ENCODE data around the gene STMN1.

STMN1 gene

DNA sequence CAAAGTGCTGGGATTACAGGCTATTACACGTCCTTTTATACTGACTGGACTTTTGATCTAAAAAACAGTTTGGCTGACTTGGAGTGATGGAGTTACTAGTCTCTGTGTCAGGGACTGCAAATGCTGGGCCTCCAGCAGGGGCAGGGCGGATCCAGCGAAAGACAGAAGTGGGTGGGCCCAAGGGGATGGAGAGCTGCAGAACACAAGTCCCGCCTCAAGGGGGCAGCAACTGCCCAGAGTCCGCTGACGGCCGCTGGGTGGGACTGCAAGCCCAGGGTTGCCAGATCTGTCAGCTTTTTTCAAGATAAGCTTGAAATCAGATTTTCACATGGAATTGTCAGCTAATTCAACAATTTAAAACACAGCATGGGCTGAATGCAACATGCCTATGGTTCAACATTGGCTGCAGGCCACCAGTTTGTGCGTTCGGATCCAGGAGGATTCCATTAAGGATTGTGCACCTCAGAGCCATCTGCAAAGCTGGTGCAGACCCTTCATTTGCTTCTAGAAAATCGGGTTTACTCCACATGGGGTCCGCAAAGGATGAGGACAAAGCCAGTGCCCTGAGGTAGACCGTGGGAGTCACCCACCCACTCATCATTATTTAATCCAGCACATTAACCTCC lies 10.7 kb downstream of the STMN1 start:
- peak; percentile 87 for DNase-seq (ENCODE audit: low read depth)

DNA sequence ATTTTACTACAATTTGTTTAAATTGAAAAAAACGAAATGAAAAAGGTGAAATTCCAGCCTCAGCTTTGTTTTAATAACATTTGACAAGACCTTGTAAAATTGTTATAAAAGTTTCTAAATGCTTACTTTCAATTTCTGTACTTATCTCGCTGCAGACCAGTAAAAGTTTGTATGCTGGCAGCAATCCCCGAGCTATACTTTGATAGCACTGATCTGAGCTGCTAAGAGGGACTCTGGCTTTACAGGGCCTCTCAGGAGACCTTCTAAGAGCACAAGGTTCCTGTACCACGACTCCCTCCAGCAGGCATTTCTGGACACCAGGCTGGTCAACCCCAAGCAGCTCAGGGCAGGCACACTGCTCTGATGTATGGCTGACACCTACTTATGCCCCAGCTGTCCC lies 13.1 kb downstream of the STMN1 start:
- DNase-seq (ENCODE audit: low read depth), result no peak

DNA sequence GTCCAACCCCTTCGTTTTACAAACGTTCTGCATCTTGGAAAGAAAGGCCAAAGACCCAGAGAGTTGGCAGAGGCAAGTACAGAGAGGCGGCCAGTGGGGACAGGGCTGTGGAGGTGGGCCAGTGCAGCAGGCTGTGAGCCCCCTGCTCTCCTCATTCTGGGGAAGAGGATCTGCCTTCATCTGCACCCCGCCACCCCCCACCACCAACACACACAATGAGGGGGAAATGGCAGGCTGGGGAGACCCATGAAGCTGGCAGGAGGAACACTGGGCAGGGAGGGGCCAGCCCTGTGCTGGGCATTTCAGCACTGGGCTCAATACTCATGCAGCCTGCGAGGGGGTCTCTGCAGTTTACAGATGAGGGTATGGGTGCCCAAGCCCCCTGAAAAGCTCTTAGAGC lies 14.6 kb downstream of the STMN1 start:
- no peak for DNase-seq (ENCODE audit: low read depth)

DNA sequence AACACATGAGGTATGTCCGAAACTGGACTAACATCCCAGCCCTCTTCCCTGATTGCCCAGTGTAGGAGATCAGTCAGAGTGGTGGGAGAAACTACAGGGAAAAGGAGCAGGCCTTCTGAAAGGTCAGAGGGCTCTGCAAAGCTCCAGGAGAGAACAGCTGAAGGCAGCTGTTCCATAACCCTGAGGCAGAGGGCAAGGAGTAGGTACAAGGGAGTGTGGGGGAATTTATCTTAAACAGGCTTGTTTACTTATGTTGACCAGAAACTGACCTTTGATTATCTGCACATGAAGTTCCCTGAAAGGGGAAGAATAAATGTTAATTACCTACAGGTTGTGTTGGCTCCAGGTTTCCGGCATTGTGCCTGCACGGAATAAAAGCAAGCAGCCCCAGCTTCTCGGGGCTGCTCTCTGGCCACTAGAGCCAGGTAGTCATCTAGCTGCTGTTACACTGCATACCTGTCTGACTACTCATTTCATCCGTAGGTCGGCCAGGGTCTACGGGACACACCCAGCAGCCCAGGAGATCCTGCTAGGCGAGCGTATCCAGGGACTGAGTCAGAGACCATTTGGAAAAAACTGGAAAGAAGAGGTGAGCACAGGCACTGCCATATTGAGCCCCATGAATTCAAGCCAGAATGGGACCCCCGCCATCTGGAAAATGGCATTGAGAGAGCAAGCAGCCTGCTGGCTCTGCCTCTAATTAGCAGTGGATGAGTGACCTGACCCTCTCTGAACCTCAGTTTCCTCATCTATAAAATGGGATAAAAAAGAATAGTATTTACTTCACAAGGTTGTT lies 15.8 kb downstream of the STMN1 start:
- DNase-seq (ENCODE audit: low read depth), result no peak

DNA sequence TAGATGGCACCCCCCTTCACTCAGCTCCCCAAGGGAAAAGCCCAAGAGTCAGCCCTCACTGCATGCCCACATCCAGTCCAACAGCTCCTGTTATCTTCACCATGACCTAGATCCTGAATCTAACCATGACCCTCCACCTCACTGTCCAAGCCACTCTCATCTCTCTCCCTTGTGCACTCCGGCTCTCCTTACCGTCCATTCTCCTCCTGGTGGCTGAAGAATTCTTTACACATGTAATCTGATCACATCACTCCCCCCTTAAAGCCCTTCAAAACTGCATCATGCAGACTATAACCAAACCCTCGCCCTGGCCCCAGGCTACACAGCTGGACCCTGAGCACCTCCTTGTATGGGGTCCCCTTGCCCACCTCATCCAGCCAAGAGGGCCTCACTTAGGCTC lies 16.7 kb downstream of the STMN1 start:
- DNase-seq (ENCODE audit: low read depth), result no peak

DNA sequence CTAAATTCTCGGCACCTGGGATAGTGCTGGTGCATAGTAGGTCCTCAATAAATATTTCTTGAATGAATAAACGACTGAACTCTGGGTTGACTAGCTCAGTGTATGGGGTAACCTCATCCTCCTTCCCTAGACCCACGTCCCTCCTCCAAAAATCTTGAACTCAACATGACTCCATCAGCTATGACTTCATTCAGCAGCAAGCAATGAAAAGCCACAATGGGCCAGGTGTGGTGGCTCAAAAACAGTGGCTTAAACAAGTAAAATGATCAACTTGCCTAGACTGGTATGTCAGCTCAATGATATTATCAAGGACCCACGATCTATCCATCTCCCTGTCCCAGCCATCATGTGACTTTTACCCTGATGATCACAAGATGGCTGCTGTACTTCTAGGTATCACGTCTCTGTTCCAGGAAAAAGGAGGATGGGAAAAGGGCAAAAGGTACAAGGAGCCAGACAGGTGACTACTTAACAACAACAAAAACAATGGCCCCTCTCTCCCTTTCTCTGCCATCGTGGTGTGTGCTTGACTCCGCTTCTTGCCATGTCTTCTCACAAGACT lies 17.7 kb downstream of the STMN1 start:
- no peak for DNase-seq (ENCODE audit: low read depth)

DNA sequence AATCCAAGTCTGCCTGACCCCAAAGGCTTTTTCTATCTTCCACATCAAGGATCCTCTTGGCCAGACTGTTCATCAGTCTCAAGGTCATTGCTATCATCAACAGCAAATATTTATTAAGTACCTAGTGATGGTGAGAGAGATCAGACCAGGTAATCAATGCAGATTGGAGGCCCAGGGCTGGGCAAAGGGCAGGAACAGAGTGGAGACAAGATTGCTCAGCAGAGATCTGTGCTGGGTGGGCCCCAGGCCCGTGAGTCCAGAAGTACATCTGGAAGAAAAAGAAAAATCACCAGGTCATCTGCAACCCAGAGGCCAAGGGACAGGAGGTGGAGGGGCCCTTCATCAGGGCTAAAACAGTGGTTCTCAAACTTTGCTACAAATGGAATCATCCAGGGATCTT lies 20.6 kb downstream of the STMN1 start:
- DNase-seq (ENCODE audit: low read depth), result no peak

DNA sequence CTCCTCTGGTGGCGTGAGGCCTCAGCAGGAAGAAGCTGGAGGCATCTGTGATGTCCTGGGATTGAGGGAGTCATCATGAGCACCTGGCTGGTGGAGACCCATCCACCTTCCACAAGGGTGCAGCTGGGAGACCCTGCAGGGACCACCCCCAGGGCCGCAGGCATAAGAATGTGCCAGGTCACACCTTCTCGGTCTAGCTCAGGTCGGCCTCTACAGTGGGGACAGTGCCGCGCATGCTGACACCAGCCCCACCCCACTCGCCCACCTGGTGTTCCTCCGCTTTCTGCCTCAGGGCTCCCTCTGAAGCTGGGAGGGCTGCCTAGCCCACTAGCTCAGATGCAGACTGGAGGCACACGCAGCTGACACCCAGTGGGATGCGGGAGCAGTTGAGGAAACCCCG lies 25.0 kb downstream of the STMN1 start:
- DNase-seq (ENCODE audit: low read depth), result no peak

DNA sequence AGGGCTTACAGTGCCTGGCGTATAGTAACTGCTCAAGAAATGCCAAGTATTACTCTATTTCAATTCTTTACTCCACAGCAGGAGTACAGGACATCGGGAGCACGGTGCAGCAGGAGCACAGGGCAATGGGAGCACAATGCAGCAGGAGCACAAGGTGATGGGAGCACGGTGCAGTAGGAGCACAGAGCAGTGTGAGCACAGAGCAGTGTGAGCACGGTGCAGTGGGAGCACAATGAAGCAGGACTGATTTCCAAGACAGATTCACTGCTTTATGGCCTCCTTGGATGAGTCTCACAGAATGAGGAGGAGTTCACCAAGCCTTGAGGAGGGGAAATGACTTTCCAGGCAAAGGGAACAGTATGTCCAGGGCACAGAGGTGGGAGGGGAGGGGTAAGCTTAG lies 25.7 kb downstream of the STMN1 start:
- DNase-seq (ENCODE audit: low read depth), result no peak

DNA sequence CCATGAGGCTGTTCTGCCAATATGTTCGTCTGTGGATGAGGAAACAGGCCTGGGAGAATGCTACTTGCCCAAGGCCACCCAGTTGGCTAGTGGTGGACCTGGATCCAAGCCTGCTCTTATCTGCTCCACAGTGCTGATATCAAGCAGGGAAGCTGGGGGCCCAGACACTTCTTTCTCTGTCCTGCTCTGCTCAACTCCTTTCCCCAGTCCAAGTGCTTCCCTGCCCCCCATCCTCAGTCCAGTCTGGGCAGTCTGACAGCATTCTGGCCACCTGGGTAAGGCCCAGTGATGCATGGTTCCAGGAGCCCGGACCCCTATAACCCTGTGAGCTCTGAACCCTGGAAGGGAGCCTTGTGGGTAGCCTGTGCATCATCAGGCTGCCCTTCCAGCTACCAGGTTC lies 26.5 kb downstream of the STMN1 start:
- DNase-seq (ENCODE audit: low read depth), result no peak

DNA sequence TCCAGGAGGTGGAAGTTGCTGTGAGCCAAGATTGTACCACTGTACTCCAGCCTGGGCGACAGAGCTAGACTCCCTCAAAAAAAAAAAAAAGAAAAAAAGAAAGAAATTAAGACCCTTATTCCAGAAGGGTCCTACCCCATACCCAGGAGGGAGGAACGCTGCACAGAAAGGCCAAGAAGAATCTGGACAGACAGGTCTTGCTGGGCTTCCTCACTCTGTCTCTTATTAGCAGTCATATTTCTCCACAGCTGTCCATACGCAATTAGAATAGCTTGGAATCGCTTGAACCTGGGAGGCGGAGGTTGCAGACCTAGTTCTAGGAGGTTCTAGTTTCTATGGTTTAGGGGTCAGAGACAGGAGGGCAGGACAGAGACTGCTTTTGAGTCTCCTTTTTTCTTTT lies 27.5 kb downstream of the STMN1 start:
- DNase-seq (ENCODE audit: low read depth), result no peak

DNA sequence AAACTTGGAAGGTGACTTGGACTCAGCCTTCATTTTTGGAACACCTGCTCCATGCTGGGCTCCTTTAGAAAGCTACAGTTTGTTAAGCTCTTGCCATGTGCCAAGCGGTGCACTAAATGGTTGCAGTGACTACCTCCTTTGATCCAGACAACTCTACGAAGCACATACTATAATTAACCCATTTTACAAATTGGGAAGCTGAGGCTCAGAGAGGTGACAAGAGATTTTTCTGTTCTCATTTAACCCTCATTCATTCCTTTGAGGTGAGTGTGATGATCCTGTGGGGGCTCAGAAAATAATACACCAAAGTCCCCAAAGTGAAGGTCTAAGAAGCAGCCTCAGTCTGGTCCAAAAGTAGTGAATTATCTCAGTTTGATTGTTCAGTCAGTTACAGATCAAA lies 29.1 kb downstream of the STMN1 start:
- DNase-seq (ENCODE audit: low read depth), result no peak

DNA sequence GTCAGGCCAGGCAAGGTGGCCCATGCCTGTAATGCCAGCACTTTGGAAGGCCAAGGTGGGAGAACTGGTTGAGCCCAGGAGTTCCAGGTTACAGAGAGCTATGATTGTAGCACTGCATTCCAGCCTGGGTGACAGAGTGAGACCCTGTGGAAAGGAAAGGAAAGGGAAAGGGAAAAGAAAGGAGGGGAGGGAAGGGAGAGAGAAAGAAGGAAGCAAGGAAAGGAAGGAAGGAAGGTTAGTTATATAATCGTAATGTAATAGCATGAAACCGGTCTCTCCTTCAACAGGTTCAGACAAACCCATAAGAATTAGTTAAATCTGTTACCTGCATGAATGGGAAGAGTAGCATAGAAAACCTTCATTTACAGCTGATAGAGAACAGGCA lies 29.5 kb downstream of the STMN1 start:
- DNase-seq (ENCODE audit: low read depth), result no peak

DNA sequence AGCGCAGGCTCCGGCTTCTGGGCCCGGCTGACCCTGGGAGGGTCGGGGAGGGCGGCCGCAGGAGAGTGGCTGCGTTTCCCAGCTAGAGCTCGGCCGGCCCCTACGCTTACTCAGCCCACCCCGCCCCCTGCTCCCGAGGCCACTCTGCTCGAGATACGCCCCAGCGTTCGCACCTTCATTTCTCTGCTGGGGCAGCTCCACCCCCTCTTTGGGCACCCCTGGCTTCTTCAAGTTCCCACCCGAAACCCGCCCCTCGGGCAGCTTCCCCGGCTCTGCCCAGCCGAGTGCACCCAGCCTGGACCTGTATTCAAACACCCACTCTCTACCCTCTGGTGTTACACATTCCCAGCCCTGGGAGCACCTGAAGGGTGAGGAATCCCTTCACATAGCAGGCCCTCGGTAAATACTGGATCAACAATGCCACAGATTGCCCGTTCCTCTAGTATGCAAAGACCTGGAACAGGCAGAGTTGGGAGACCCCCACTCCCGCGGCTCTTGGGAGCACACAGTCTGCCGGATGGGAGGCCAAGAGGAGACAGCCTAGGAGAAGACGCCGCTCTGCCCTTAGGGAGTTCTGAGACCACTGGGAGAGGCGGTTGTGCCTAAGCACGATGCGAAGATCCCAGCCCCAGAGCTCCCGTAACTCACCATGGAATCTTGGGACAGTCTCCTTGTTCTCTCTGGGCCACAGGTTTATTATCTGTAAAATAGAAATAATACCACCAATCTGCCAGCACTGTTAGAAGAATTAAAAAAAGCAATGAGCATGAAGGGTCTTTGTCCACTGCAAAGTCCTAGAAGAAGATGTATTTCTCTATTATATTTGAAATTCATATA lies 30.1 kb downstream of the STMN1 start:
- DNase-seq (ENCODE audit: low read depth), result no peak

DNA sequence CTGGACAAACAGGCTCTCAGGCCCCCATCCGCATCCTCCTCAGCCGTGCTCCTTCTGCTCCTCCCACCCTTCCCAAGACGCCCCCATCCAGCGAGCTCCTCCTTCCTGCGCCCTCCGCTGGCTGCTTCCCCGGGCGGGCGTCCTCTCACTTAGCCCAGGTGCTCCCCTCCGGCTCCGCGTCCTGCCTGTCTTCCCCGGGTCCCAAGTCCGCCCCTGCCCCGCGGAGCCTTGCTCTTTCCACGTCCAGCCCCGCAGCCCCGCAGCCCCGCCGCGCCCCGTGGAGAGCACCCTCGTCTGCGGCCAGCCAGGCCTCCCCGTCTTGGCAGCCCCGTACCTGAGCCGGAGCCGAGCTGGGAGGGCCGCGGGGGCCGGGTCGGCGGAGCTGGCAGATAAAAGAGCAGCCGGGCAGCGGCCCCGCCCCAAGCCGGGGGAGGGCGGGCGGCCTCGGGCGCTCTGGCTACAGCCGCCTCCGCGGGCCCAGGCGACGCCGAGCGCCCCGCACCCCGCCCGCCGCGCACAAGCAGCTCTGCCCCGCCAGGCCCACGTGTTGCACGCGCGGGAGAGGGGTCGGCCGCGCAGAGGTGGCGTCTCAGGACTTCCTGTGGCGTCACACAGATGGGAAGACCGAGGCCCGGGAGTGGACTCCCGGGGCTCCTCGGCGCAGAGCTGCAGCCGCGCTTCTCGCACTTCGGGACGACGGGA lies 30.9 kb downstream of the STMN1 start, which contains the start of gene PAQR7:
PAQR7 (minus strand) TSS at position 555 of the 702 bp plus-strand sequence. CDS start 11,869 bp downstream, outside the sequence.
- peak; percentile 39 for DNase-seq (ENCODE audit: low read depth)

DNA sequence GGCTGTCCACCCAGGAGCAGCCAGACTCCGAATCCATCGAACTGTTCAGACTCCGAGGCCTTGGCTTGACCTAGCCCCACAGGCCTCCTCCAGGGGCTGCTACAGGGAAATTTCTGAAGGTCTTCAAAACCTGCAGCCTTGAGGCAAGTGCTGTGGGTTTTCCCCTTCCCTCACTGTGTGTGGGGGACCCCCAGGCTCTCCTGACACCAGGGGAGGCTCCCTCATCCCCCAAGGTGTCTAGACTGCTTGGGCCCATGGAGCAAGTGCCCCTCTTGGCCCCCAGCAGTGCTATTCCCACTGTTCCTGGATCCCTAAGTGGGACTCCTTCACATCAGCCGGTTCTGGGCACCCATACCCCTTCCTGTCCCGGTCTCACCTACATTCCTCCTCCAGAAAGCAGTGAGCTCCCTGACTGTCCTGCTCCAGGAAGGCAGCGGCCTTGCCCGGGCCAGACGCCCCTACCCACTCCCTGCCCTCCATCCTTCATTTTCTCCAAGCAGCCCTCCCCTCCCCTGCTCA lies 31.5 kb downstream of the STMN1 start:
- no peak for DNase-seq (ENCODE audit: low read depth)

DNA sequence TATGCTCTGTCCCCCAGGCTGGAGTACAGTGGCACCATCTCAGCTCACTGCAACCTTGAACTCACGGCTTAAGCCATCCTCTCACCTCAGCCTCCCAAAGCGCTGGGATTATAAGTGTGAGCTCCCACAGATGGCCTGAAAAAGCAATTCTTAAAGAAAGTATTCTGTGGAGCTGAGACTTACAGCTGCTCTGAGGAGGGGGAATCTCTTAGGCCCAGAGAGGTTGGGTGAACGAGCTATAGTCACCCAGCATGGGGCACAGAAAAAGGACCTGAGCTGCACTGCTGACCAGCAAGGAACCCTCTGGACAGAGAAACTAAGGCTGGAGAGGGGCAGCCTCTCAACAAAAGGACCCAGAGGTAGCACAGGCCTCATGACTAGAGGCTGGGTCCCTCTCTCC lies 32.0 kb downstream of the STMN1 start:
- no peak for DNase-seq (ENCODE audit: low read depth)

DNA sequence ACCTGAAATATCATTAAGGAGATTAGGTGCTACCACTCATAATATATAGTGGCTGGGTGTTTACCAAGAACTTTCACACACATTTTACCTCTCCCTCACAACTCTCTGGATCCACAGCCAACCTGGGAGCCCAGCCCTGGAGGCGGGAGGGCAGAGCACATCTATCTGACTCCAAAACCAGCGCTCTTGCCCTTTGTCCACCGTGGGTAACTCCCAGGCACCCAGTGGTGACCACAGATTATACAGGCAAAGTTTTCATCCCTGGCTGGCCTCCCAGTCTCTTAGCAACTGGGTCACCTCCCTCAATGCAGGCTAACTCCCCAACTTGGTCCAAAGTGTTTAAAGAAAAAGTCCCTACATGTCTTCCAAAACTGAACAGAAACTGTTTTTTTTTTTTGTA lies 33.1 kb downstream of the STMN1 start:
- no peak for DNase-seq (ENCODE audit: low read depth)

DNA sequence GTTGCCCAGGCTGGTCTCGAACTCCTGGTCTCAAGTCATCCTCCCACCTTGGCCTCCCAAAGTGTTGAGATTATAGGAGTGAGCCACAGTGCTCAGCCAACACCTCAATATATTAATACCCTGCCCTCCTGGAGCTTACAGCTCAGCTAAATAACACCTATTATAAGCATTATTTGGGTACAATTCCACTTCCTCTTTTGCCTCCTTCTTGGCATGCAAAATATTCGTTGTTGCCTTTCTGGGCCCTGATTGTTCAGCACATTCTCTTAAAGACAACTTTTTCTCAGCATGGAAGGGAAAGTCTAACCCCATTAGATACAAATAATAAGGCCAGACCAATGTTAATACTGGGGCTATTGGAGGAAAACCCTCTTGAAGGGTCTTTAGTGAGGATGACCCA lies 33.5 kb downstream of the STMN1 start:
- DNase-seq (ENCODE audit: low read depth), result no peak

DNA sequence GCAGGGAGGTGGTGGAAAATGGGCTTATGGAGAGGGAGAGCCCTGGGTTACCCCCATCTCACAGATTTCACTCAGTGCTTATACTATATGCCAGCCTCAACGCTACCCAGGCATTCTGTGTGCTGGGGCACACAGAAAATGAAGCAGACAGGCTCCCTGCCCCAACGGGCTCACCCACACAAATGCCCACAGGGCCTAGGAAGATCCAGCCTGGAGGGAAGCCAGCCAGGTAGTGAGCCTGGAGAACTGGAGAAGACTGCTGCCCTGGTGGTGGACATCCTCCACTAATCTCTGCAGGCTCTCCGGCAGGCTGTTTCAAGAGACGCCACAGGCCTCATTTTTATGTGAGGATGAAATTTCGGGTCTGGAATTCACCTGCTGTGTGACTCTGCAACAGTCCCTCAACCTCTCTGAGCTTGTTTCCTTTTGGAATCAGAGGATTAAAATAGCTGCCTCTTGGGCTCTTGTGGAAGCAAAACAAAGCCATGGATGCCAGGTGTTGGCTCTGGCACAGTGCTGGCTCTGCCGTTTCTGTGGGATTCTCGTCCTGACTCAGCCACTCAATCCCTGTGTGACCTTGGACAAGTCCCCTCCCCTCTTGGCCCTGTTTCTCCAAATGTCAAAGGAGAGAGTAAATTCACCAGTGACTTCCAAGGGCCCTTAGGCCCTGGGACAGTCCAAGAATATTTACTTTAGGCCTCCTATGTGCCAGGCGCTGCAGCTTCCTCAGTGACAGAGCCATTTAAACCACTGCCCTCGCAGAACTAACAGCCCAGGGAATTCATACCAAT lies 34.3 kb downstream of the STMN1 start:
- DNase-seq (ENCODE audit: low read depth), result no peak

All from activated T-cell treated with anti-CD3 and anti-CD28 coated beads for 1 hour (primary cell).